Measurements from ENCODE around the gene PIK3CD.
"Not testable (repeated sequence)": the region's sequence is repeated elsewhere in the genome, so short reads cannot be mapped to it uniquely, and the experiment has no call there.

PIK3CD gene

DNA sequence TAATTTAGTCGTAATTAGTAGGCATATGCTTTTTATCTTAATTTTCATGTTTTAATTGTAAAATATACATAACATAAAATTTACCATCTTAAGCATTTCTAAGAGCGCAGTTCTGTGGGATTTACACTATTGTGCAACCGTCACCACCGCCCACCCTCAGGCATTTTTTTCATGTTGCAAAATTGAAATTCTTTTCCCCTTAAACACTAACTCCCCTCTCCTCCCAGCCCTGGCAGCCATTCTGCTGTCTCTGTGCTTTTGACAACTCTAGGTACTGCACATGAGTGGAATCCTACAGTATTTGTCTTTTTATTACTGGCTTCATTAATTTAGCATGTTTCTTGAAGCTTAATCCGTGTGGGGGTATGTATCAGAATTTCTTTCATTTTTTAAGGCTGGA, 7.8 kb downstream of the PIK3CD start:
- Histone ChIP-seq H3K4me1 (ENCODE audit: insufficient read depth, low read length) (no peaks in the 10 kb centered on the region), H3K36me3 (ENCODE audit: insufficient read depth, low read length) (no peaks in the 10 kb centered on the region), H3K27me3 (ENCODE audit: control insufficient read depth in 1 of 2, insufficient read depth in 2 of 2, low read length in 2 of 2) (no peaks in the 10 kb centered on the region), H3K27ac (ENCODE audit: low read depth, low read length) (no peak overlapping the region), H3K9me3 (ENCODE audit: low read length) (no peaks in the 10 kb centered on the region), H3K9ac (ENCODE audit: low read length) (no peak overlapping the region), H3K4me3 (ENCODE audit: low read depth in 1 of 2, low read length in 2 of 2) (no peak overlapping the region)

DNA sequence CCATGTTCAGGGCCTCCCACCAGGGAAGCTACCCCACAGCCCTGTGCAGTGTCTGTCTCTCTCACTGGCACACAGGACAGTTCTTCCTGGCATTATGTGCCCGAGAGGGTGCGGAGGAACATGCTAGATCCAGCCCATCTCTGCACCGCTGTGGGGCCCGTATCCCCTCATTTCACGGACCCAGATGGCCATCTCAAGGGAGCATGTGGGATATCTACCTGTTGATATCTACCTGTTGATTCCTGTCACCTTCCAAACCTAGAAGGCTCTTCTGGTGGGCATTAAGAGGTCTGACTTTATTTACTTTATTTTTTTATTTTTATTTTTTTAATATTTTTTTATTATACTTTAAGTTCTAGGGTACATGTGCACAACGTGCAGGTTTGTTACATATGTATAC, 11.7 kb downstream of the PIK3CD start:
- H3K27me3 ChIP-seq (ENCODE audit: control insufficient read depth in 1 of 2, insufficient read depth in 2 of 2, low read length in 2 of 2), result no peaks in the 10 kb centered on the region
- H3K9me3 ChIP-seq (ENCODE audit: low read length), result no peaks in the 10 kb centered on the region
- no peak overlapping the region for H3K4me3 ChIP-seq (ENCODE audit: low read depth in 1 of 2, low read length in 2 of 2)
- no peak overlapping the region for H3K27ac ChIP-seq (ENCODE audit: low read depth, low read length)
- no peaks in the 10 kb centered on the region for H3K36me3 ChIP-seq (ENCODE audit: insufficient read depth, low read length)
- no peak overlapping the region for H3K9ac ChIP-seq (ENCODE audit: low read length)
- no peaks in the 10 kb centered on the region for H3K4me1 ChIP-seq (ENCODE audit: insufficient read depth, low read length)

- Histone ChIP-seq H3K9ac (ENCODE audit: low read length) (no peak overlapping the region), H3K27ac (ENCODE audit: low read depth, low read length) (no peak overlapping the region), H3K36me3 (ENCODE audit: insufficient read depth, low read length) (no peaks in the 10 kb centered on the region), H3K4me1 (ENCODE audit: insufficient read depth, low read length) (no peaks in the 10 kb centered on the region), H3K27me3 (ENCODE audit: control insufficient read depth in 1 of 2, insufficient read depth in 2 of 2, low read length in 2 of 2) (no peaks in the 10 kb centered on the region), H3K9me3 (ENCODE audit: low read length) (no peaks in the 10 kb centered on the region), H3K4me3 (ENCODE audit: low read depth in 1 of 2, low read length in 2 of 2) (no peak overlapping the region)
Observed at GRCh38 chr1:9665193-9665592, 13.7 kb downstream of the PIK3CD start.

DNA sequence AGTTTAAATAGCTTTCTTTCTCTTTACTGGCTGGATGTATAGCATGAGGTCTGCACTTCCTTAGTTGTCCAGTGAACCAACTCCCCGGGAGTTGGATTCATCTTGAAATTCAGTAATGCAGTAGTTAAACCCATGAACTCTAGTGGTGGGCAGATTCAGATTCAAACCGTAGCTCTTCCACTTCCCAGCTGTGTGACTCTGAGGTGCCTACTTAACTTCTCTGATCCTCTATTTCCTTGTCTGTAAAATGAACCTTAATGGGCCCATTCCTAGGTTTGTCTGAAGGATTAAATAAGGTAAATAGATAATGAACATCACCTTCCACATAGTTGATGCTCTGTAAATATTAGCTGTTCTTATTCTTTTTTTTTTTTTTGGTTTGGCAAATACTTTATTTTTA, 16.5 kb downstream of the PIK3CD start:
- H3K4me3 ChIP-seq (ENCODE audit: low read depth in 1 of 2, low read length in 2 of 2), result no peak overlapping the region
- H3K27me3 ChIP-seq (ENCODE audit: control insufficient read depth in 1 of 2, insufficient read depth in 2 of 2, low read length in 2 of 2), result no peaks in the 10 kb centered on the region
- no peak overlapping the region for H3K27ac ChIP-seq (ENCODE audit: low read depth, low read length)
- H3K9me3 ChIP-seq (ENCODE audit: low read length), result no peaks in the 10 kb centered on the region
- H3K4me1 ChIP-seq (ENCODE audit: insufficient read depth, low read length), result no peaks in the 10 kb centered on the region
- no peaks in the 10 kb centered on the region for H3K36me3 ChIP-seq (ENCODE audit: insufficient read depth, low read length)
- H3K9ac ChIP-seq (ENCODE audit: low read length), result no peak overlapping the region

DNA sequence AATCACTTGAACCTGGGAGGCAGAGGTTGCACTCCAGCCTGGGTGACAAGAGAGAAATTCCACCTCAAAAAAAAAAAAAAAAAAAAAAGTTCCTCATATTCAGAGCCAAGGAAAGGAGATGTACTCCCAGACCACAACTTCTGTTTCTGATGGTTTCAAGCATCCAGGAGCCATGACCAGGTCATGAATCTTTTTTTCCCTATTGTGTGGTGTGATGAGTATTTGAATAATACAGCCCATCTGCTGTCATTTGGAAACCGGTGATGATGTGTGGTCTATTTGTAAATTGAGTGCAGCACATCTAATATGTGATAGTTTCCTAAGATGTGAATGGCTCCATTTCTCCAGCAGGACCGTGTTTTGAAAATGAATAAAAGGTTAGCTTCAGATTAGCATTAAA, 18.6 kb downstream of the PIK3CD start:
- H3K9ac ChIP-seq (ENCODE audit: low read length), result no peak overlapping the region
- H3K4me1 ChIP-seq (ENCODE audit: insufficient read depth, low read length), result no peaks in the 10 kb centered on the region
- no peaks in the 10 kb centered on the region for H3K9me3 ChIP-seq (ENCODE audit: low read length)
- no peaks in the 10 kb centered on the region for H3K27me3 ChIP-seq (ENCODE audit: control insufficient read depth in 1 of 2, insufficient read depth in 2 of 2, low read length in 2 of 2)
- H3K4me3 ChIP-seq (ENCODE audit: low read depth in 1 of 2, low read length in 2 of 2), result no peak overlapping the region
- no peaks in the 10 kb centered on the region for H3K36me3 ChIP-seq (ENCODE audit: insufficient read depth, low read length)
- no peak overlapping the region for H3K27ac ChIP-seq (ENCODE audit: low read depth, low read length)

GRCh38 chr1:9671377-9672140, 20.0 kb downstream of the PIK3CD start:
- Histone ChIP-seq H3K27ac (ENCODE audit: low read depth, low read length) (no peak overlapping the region), H3K9me3 (ENCODE audit: low read length) (no peaks in the 10 kb centered on the region)

GRCh38 chr1:9672444-9672843, 20.9 kb downstream of the PIK3CD start:
- H3K36me3 ChIP-seq (ENCODE audit: insufficient read depth, low read length), result no peaks in the 10 kb centered on the region
- H3K27me3 ChIP-seq (ENCODE audit: control insufficient read depth in 1 of 2, insufficient read depth in 2 of 2, low read length in 2 of 2), result no peaks in the 10 kb centered on the region
- no peak overlapping the region for H3K9ac ChIP-seq (ENCODE audit: low read length)

More at GRCh38 chr1:9671377-9672140, 20.0 kb downstream of the PIK3CD start:
- H3K27me3 ChIP-seq (ENCODE audit: control insufficient read depth in 1 of 2, insufficient read depth in 2 of 2, low read length in 2 of 2), result no peaks in the 10 kb centered on the region
- H3K4me3 ChIP-seq (ENCODE audit: low read depth in 1 of 2, low read length in 2 of 2), result no peak overlapping the region
- H3K36me3 ChIP-seq (ENCODE audit: insufficient read depth, low read length), result no peaks in the 10 kb centered on the region
- H3K9ac ChIP-seq (ENCODE audit: low read length), result no peak overlapping the region
- H3K4me1 ChIP-seq (ENCODE audit: insufficient read depth, low read length), result no peaks in the 10 kb centered on the region

GRCh38 chr1:9675393-9675792, 23.9 kb downstream of the PIK3CD start:
- H3K4me1 ChIP-seq (ENCODE audit: insufficient read depth, low read length), result no peaks in the 10 kb centered on the region
- no peaks in the 10 kb centered on the region for H3K27me3 ChIP-seq (ENCODE audit: control insufficient read depth in 1 of 2, insufficient read depth in 2 of 2, low read length in 2 of 2)
- H3K9ac ChIP-seq (ENCODE audit: low read length), result no peak overlapping the region
- H3K9me3 ChIP-seq (ENCODE audit: low read length), result no peaks in the 10 kb centered on the region
- H3K27ac ChIP-seq (ENCODE audit: low read depth, low read length), result no peak overlapping the region
- H3K36me3 ChIP-seq (ENCODE audit: insufficient read depth, low read length), result no peaks in the 10 kb centered on the region
- H3K4me3 ChIP-seq (ENCODE audit: low read depth in 1 of 2, low read length in 2 of 2), result no peak overlapping the region

More at GRCh38 chr1:9672444-9672843, 20.9 kb downstream of the PIK3CD start:
- Histone ChIP-seq H3K4me3 (ENCODE audit: low read depth in 1 of 2, low read length in 2 of 2) (no peak overlapping the region), H3K9me3 (ENCODE audit: low read length) (no peaks in the 10 kb centered on the region), H3K27ac (ENCODE audit: low read depth, low read length) (no peak overlapping the region), H3K4me1 (ENCODE audit: insufficient read depth, low read length) (no peaks in the 10 kb centered on the region)

DNA sequence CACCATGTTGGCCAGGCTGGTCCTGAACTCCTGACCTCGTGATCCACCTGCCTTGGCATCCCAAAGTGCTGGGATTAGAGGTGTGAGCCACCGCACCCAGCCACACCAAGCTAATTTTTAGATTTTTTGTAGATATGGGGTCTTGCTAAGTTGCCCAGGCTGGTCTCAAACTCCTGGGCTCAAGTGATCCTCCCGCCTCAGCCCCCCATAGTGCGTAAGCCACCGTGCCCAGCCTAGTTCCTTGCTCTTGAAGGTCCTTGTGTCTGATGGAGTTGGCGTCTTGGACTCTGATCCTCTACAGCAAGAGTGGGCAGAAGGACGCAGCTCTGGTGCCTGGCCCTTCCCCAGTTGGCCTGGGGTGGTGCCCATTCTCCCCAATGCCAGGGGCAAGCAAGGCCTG, 24.6 kb downstream of the PIK3CD start:
- H3K27ac ChIP-seq (ENCODE audit: low read depth, low read length); H3K36me3 ChIP-seq (ENCODE audit: insufficient read depth, low read length); H3K4me3 ChIP-seq (ENCODE audit: low read depth in 1 of 2, low read length in 2 of 2); H3K9ac ChIP-seq (ENCODE audit: low read length); H3K27me3 ChIP-seq (ENCODE audit: control insufficient read depth in 1 of 2, insufficient read depth in 2 of 2, low read length in 2 of 2); H3K9me3 ChIP-seq (ENCODE audit: low read length); H3K4me1 ChIP-seq (ENCODE audit: insufficient read depth, low read length): not testable (repeated sequence)

DNA sequence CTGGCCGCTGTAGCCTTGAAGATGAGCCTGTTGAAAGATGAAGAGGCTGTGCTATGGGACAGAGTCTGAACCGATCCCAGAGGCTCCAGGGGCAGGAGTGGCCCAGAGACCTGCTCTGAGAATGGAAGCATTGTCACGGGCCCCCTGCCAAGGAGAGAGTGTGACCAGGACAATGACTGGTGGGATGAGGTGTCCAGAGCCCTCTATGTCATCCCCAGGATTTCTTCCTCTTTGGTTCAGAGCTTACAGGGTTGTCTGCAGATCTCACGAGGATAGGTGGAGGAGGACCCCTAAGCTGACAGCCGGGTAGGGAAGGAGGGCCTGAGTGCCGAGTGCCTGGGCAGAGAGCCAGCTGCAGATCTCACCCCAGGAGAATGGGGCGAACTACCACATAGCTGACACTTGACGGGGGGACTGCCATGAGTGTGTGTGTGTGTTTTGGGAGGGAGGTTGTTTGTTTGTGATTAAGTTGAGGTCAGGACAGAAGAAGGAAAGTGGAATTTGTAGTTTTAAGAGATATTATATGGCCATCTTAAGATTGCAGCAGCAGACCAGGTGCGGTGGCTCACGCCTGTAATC, 25.4 kb downstream of the PIK3CD start:
- Histone ChIP-seq H3K27ac (ENCODE audit: low read depth, low read length) (no peak overlapping the region), H3K9ac (ENCODE audit: low read length) (no peak overlapping the region), H3K4me1 (ENCODE audit: insufficient read depth, low read length) (no peaks in the 10 kb centered on the region), H3K36me3 (ENCODE audit: insufficient read depth, low read length) (no peaks in the 10 kb centered on the region), H3K9me3 (ENCODE audit: low read length) (no peaks in the 10 kb centered on the region), H3K27me3 (ENCODE audit: control insufficient read depth in 1 of 2, insufficient read depth in 2 of 2, low read length in 2 of 2) (no peaks in the 10 kb centered on the region), H3K4me3 (ENCODE audit: low read depth in 1 of 2, low read length in 2 of 2) (no peak overlapping the region)

DNA sequence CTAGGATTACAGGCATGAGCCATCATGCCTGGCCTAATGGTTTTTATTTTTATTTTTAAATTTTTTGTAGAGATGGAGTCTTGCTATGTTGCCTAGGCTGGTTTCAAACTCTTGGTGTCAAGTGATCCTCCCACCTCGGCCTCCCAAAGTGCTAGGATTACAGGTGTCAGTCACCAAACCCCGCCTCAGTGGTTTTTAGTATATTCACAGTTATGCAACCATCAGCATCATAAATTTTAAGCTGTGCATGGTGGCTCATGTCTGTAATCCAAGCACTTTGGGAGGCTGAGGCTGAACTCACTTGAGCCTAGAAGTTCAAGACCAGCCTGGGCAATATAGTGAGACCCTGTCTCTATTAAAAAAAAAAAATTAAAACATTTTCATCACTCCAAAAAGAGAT, 28.6 kb downstream of the PIK3CD start:
- Histone ChIP-seq H3K9ac (ENCODE audit: low read length) (no peak overlapping the region), H3K9me3 (ENCODE audit: low read length) (no peaks in the 10 kb centered on the region), H3K4me1 (ENCODE audit: insufficient read depth, low read length) (no peaks in the 10 kb centered on the region), H3K27ac (ENCODE audit: low read depth, low read length) (no peak overlapping the region), H3K4me3 (ENCODE audit: low read depth in 1 of 2, low read length in 2 of 2) (no peak overlapping the region), H3K27me3 (ENCODE audit: control insufficient read depth in 1 of 2, insufficient read depth in 2 of 2, low read length in 2 of 2) (no peaks in the 10 kb centered on the region), H3K36me3 (ENCODE audit: insufficient read depth, low read length) (no peaks in the 10 kb centered on the region)

GRCh38 chr1:9680828-9681227, 29.3 kb downstream of the PIK3CD start:
- Histone ChIP-seq H3K27ac (ENCODE audit: low read depth, low read length) (no peak overlapping the region), H3K4me3 (ENCODE audit: low read depth in 1 of 2, low read length in 2 of 2) (no peak overlapping the region), H3K27me3 (ENCODE audit: control insufficient read depth in 1 of 2, insufficient read depth in 2 of 2, low read length in 2 of 2) (no peaks in the 10 kb centered on the region), H3K9ac (ENCODE audit: low read length) (no peak overlapping the region), H3K36me3 (ENCODE audit: insufficient read depth, low read length) (no peaks in the 10 kb centered on the region), H3K4me1 (ENCODE audit: insufficient read depth, low read length) (no peaks in the 10 kb centered on the region), H3K9me3 (ENCODE audit: low read length) (no peaks in the 10 kb centered on the region)

All from muscle layer of colon (tissue), 2 donors.